Skin epidermis (tissue), 12 donors: ENCODE data around the gene DGKD.
"Not testable (repeated sequence)": the region's sequence is repeated elsewhere in the genome, so short reads cannot be mapped to it uniquely, and the experiment has no call there.

Experiments
- H3K27ac ChIP-seq, 21 experiments: fragments of 200-600 bp; sonication (generic) in 11 of 21; one replicate each; pipeline ENCODE4 v1.5.0; 2020; ENCODE audit warnings: mild to moderate bottlenecking in 3 of 21, inconsistent platforms in 2 of 21, moderate library complexity in 2 of 21
- H3K4me3 ChIP-seq, 7 experiments: fragments of 200-600 bp; sonication (generic) in 2 of 7; one replicate each; pipeline ENCODE4 v1.5.0; 2020; ENCODE audit warnings: inconsistent platforms in 2 of 7, mild to moderate bottlenecking in 2 of 7, moderate library complexity in 1 of 7

DGKD gene

GRCh38 chr2:233380995-233381637, 26.8 kb downstream of the DGKD start:
- Histone ChIP-seq H3K4me3 (no peak overlapping the region), H3K27ac (no peak overlapping the region)

- H3K27ac ChIP-seq = no peak overlapping the region
Observed at GRCh38 chr2:233381638-233381995, 27.3 kb downstream of the DGKD start.

DNA sequence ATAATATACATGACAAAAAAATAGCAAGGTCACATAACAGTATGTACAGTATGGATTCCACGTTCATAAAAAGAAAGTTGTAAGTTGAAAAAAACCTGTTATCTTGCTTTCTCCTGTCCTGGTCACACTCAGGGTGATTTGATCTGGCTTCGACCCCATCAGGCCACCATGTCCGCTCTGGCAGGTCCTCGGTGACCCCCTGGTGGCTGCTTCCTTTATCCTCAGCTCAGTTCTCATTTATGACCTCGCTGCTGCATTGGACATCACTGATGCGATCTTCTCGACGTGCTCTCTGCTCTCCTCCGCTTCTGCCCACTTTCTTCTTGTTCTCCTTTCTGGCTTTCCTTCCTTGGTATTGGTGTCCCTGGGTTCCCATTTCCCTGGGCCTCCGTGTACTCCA, 29.7 kb downstream of the DGKD start:
- H3K27ac ChIP-seq = peak overlapping the region in 1 of 21 experiments; percentile 10
- H3K4me3 ChIP-seq = no peak overlapping the region

More at GRCh38 chr2:233381638-233381995, 27.3 kb downstream of the DGKD start:
- H3K4me3 ChIP-seq = no peak overlapping the region

DNA sequence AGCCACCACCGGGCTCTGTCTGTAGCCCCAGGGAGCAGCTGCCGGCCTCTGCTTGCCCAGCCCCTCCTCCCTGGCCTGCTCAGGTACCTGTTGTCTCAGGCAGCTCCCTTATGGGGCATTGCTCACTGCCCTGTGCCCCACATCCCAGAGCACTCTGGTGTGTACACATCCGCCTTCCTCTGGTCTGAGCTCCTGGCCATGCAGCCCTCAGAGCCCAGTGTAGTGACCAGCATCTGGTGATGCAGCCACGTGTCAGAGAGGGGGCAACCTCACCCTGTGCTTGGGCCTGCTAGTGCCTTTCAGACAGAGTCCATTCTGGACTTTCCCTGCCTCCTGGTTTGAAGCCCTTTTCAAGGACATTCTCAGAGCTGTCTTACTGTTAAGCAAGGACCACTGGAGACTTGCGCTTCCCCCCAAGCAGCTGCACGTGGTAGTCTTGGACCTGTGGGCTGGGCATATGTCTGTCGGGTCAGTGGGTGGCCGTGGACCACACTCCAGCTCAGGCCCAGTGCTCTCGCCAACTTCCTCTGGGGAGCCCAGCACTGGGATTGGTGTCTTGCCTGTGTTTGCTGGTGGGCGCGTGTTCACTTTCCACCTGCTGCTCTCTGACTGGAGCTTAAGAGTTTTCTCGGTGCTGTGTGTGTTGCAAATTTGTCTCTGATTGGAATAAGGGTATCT, 30.7 kb downstream of the DGKD start:
- Histone ChIP-seq H3K27ac (peak overlapping the region in 4 of 21 experiments; percentile 2 to 45 (median 10)), H3K4me3 (no peak overlapping the region)

DNA sequence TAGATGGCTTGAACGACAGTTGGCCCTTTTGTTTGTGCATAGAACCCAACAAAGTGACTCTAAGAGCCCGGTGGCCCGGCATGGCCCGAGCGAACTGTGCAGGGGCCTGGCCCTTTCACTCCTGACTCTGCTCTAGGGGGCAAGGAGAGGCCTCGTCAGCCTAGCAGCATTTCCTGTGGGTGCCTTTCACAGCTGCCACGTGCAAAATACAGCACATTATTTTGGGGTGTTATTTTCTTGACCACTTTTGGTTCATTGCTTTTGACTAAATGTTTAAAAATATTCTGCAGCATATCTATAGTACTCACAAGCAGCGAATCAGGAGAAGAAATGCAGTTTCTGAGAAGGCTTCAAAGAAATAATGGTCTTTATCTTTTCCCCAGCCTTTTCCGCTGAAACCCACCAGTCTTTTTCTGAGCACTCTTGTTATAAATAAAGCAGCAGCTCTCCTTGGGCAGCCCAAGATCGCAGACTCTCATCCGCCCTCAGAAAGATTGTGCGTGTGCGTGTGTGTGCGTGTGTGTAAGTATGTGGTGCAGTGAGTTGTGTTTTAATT, 31.3 kb downstream of the DGKD start:
- Histone ChIP-seq H3K27ac (peak overlapping the region in 4 of 21 experiments; percentile 2 to 45 (median 10)), H3K4me3 (no peak overlapping the region)

DNA sequence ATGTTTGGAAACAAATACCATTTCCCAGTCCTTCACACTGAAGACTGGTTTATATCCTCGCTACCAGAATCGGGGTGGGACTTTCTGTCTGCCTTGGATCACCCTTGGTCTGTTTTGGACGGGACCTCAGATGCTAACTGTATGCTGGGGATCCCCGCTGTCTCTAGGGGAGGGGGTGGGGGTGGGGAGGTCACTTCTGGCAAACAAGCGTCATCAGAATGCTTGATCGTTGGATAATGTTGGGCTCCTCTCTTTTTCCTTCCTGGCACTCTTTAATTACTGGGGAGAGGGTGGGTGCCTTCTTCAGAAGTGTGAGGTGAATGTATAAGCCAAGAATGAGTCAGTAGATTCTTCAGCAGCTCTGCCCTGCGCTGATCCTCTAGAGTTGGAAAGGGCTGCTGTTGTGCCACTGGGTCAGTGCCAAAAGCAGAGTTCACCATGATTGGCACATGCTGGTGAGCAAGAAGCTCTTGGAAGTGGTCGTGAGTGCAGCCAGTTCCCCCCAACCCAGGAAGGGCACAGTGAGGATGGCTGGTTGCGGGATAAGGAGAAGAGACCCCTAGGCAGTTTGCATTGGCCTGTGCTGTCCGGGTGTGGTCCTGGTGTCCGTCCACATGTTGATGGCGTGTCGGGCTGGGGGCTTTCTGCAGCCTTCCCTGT, 32.2 kb downstream of the DGKD start:
- H3K4me3 ChIP-seq = no peak overlapping the region
- peak overlapping the region in 9 of 21 experiments; percentile 3 to 70 (median 42) for H3K27ac ChIP-seq

DNA sequence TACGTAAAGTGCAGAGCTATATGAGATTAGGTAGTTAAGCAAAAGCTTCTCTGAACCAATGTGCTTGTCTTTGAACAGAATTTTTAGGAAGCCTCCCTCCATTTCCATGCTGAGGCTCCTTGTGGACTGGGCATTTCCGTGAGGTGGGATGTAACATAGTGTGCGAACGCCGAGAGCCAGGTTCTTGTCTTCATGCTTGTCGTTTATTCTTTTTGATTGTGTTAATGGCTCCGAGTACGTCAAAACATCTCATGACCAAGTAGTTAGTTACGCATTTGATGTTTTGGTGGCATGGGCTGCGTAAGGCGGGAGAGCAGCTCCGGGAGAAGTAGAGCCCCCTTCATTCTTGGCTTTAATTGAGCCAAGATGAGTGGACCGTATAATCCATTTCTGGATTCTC, 32.9 kb downstream of the DGKD start:
- H3K27ac ChIP-seq = peak overlapping the region in 10 of 21 experiments; percentile 5 to 70 (median 40)
- H3K4me3 ChIP-seq = no peak overlapping the region

DNA sequence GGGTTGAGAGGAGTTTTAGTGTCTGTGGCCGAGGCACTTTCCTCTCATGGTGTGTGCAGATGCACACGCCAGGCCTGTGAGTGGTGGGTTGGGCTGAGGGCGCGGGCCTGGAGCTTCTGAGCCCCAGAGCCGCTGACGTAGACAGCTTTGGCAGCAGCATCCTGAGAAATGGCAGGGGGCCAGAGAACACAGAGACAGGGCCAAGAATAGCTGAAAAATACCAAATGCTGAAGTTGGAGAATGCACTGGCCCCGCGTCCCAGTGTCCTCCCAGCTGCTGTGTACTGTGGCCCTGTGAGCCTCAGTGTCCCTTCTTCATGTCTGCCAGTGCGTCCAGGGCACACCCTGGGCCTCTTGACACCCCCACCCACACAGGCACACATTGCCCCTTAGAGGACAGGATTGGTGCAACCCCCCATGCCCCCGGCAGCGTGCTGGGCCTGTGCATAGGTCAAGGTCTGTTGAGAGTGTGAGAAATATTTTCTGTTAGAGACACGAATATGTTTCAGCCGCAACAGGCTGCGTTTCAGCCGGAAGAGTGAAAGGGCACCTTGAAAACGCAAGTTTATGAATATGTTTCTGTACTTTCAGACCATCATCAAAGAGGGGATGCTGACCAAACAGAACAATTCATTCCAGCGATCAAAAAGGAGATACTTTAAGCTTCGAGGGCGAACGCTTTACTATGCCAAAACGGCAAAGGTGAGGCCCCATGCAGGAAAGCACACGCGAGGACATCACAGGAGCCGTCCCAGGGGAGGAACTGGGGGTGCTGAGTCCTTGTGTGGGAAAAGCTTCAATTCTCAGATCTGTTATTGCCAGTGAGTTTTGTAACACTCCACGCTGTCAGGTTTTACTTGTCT, 33.6 kb downstream of the DGKD start:
- Histone ChIP-seq H3K4me3 (no peak overlapping the region), H3K27ac (peak overlapping the region in 8 of 21 experiments; percentile 5 to 64 (median 37))

GRCh38 chr2:233389601-233390125, 35.4 kb downstream of the DGKD start:
- Histone ChIP-seq H3K27ac (no peak overlapping the region), H3K4me3 (no peak overlapping the region)

- H3K27ac ChIP-seq = no peak overlapping the region
Observed at GRCh38 chr2:233395687-233396086, 41.4 kb downstream of the DGKD start.

DNA sequence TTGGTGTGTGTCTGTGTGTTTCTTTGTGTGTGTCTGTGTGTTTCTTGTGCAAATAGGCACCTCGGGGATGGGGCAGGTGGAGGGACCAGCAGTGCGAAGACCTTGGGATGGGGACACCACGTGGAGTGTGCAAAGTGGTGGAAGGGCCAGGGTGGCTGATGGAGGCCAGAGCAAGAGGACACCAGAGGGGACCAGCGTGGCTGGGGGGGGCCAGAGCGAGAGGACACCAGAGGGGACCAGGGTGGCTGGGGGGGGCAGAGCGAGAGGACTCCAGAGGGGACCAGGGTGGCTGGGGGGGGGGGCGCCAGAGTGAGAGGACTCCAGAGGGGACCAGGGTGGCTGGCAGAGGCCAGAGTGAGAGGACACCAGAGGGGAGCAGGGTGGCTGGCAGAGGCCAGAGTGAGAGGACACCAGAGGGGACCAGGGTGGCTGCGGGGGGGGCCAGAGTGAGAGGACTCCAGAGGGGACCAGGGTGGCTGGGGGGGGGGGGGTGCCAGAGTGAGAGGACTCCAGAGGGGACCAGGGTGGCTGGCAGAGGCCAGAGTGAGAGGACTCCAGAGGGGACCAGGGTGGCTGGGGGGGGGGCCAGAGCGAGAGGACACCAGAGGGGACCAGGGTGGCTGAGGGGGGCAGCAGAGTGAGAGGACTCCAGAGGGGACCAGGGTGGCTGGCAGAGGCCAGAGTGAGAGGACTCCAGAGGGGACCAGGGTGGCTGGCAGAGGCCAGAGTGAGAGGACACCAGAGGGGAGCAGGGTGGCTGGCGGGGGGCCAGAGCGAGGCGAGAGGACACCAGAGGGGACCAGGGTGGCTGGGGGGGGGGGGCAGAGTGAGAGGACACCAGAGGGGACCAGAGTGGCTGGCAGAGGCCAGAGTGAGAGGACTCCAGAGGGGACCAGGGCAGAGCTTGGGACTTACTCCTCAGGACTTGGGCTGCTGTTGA, 42.7 kb downstream of the DGKD start:
- not testable (repeated sequence) for H3K4me3 ChIP-seq, H3K27ac ChIP-seq

More at GRCh38 chr2:233395687-233396086, 41.4 kb downstream of the DGKD start:
- no peak overlapping the region for H3K4me3 ChIP-seq

DNA sequence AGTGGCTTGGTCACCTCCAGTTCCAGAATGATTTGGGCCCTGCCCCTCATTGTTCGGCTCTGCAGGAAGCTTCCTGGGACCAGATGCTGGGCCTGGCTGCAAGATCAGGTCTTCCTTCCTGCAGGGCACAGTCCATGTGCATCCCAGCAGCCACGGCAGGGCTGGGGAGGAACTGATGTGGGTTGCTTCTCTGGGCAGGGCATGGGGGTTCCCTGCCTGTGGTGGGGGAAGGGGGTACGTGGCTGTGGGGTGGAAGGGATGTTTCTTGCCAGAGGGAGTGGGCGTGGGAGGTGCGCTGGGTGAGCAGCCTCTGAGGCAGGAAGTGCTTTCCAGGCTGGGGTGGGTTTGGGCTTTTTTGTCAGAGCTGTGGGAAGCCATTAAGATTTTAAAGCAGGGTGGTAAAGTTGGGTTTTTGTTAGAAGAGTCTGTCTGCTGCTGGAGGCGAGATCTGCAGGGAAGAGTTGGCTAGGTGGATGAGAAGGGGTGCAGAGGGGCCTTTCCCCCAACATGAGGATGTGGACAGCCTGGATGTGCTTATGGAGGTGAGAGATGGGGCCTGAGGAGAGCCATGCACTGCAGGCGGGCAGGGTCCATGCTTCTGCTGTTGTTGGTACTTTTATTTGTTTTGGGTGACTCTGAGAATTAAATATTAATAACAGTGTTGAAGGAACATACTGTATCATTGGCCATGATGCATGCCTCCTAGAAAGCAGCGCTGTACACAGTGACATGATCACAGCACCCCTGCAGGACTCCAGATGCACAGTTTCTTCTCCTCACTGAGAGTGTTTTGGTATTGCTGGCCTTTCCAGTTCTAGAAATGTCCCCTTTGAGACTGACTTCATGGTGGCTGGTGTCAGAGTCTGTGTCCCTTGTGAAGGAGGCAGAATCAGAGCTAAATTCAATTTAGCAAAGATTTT, 45.3 kb downstream of the DGKD start:
- Histone ChIP-seq H3K27ac (peak overlapping the region in 2 of 21 experiments; percentile 25 to 42), H3K4me3 (no peak overlapping the region)

DNA sequence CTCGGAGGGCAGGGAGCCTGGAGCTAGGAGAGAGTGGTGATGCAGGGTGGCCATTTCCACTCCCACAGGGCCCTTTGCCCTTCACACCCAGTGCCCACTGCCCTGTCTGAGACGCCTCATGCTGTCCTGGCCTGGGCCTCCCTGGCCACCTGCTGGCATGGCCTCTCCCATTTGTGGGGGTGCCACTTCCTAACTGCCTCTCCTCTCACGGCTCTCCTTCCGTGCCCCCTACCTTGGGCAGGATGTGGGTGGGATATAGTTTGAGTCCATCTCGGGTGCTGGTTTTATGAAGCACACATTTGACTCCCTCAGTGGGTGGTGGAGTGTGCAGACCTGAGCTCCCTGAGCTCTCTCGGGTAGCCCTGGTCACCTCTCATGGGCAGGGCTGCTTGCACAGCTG, 46.0 kb downstream of the DGKD start:
- Histone ChIP-seq H3K4me3 (no peak overlapping the region), H3K27ac (peak overlapping the region in 1 of 21 experiments; percentile 42)

DNA sequence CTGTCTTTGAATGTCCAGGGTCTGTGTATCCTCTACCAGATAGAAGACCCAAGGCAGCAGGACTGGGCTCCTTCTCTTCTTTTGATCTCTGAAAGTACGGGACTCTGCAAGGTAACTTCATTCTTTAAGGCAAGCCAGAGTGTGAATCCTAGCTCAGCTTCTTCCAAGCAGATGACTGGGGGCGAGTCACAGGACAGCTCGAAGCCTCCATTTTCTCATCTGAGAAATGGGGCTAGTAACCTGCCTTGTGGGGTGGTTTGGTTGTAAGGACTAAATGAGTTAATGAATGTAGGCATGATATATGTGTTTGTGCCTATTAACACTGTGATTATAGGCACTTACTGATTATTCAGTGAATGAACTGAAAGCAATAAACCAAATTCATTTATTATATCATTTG, 46.7 kb downstream of the DGKD start:
- Histone ChIP-seq H3K27ac (no peak overlapping the region), H3K4me3 (no peak overlapping the region)

DNA sequence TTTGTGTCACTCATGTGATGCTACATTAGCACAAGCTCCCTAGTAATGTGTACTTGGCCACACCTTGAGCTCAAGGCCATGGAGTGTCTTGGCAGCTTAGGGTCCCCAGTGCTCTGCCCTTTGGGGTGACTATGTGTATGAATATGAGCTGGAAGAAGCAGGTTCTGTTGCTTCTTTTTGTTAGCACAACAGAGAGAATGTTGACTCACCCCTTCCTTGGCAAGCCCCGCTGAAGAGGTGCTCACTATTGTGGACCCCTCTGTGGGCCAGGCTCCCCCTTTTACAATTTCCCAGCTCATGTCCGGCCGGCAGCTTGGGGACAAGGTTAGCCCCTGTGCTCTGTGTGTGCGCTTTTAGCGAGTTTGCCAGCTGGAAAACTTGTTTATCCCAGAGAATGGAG, 48.1 kb downstream of the DGKD start:
- Histone ChIP-seq H3K27ac (no peak overlapping the region), H3K4me3 (no peak overlapping the region)

- no peak overlapping the region for H3K4me3 ChIP-seq
- no peak overlapping the region for H3K27ac ChIP-seq
Observed at GRCh38 chr2:233402789-233403188, 48.5 kb downstream of the DGKD start.

GRCh38 chr2:233404222-233404621, 49.9 kb downstream of the DGKD start:
- H3K4me3 ChIP-seq = no peak overlapping the region
- no peak overlapping the region for H3K27ac ChIP-seq
